ENCODE data around the gene TRIM33. TPM values are rescaled to one million over a fixed set of nuclear protein-coding genes. Genes with fewer than 3 reads are reported as not detected.

The TRIM33 gene
- total RNA-seq, 1 experiment from 2014 or later: 41.2 TPM

DNA sequence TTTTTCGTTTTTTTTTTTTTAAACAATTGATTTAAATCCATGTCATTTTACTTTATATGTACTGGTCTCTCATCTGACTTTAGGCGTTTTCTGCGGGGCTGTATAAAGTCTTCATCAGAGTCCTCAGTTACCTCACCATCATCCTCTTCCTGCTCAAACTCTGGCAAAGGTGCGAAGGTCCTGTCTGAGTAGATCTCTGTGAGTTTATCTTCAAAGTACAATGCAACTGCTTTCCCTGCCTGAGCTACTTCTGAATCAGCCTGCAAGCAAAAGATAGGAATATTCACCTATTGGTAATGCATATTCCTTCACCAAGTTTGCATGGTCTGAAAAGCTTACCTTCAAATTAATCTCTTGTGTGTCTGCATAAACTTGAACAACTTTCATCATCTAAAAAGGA, 113.4 kb downstream of the TRIM33 start:
- intact Hi-C loops (cut with micrococcal nuclease): no loop called here
- CTCF ChIA-PET: interaction anchor here (0.6 to 1.2 kb wide), 2 partner anchors 17 to 50 kb away, joined by 3 to 4 read pairs; no protein-coding TSS in a partner anchor
- no peak for TF ChIP-seq ELF1 (IDR thresholded peaks at IDR 0.05; ENCODE audit: borderline replicate concordance, low read depth)
- no peak for TF ChIP-seq SP1 (IDR thresholded peaks at IDR 0.05; ENCODE audit: low read depth)
- no peak for TF ChIP-seq ATF3 (IDR thresholded peaks at IDR 0.05)
- TF ChIP-seq EZH2phosphoT487 (IDR thresholded peaks at IDR 0.05; ENCODE audit: borderline replicate concordance): no peak
- TF ChIP-seq YY1 (IDR thresholded peaks at IDR 0.05; ENCODE audit: extremely low read depth, insufficient replicate concordance, low read depth, low read length): no peak
- TF ChIP-seq, protein P1, sequence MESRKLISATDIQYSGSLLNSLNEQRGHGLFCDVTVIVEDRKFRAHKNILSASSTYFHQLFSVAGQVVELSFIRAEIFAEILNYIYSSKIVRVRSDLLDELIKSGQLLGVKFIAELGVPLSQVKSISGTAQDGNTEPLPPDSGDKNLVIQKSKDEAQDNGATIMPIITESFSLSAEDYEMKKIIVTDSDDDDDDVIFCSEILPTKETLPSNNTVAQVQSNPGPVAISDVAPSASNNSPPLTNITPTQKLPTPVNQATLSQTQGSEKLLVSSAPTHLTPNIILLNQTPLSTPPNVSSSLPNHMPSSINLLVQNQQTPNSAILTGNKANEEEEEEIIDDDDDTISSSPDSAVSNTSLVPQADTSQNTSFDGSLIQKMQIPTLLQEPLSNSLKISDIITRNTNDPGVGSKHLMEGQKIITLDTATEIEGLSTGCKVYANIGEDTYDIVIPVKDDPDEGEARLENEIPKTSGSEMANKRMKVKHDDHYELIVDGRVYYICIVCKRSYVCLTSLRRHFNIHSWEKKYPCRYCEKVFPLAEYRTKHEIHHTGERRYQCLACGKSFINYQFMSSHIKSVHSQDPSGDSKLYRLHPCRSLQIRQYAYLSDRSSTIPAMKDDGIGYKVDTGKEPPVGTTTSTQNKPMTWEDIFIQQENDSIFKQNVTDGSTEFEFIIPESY (IDR thresholded peaks at IDR 0.05; ENCODE audit: extremely low read depth, insufficient replicate concordance, low read length): no peak
- no peak for TF ChIP-seq POLR2A (IDR thresholded peaks at IDR 0.05; ENCODE audit: borderline replicate concordance, extremely low read depth, insufficient read depth, insufficient read length)
- TF ChIP-seq POLR2AphosphoS5 (IDR thresholded peaks at IDR 0.05; ENCODE audit: low read depth, low read length): no peak
- no peak for TF ChIP-seq SRF (IDR thresholded peaks at IDR 0.05; ENCODE audit: low read depth)
- no peak for TF ChIP-seq TCF7L2 (IDR thresholded peaks at IDR 0.05; ENCODE audit: borderline replicate concordance, extremely low read depth, insufficient read depth, insufficient read length)
- TF ChIP-seq, protein P2, sequence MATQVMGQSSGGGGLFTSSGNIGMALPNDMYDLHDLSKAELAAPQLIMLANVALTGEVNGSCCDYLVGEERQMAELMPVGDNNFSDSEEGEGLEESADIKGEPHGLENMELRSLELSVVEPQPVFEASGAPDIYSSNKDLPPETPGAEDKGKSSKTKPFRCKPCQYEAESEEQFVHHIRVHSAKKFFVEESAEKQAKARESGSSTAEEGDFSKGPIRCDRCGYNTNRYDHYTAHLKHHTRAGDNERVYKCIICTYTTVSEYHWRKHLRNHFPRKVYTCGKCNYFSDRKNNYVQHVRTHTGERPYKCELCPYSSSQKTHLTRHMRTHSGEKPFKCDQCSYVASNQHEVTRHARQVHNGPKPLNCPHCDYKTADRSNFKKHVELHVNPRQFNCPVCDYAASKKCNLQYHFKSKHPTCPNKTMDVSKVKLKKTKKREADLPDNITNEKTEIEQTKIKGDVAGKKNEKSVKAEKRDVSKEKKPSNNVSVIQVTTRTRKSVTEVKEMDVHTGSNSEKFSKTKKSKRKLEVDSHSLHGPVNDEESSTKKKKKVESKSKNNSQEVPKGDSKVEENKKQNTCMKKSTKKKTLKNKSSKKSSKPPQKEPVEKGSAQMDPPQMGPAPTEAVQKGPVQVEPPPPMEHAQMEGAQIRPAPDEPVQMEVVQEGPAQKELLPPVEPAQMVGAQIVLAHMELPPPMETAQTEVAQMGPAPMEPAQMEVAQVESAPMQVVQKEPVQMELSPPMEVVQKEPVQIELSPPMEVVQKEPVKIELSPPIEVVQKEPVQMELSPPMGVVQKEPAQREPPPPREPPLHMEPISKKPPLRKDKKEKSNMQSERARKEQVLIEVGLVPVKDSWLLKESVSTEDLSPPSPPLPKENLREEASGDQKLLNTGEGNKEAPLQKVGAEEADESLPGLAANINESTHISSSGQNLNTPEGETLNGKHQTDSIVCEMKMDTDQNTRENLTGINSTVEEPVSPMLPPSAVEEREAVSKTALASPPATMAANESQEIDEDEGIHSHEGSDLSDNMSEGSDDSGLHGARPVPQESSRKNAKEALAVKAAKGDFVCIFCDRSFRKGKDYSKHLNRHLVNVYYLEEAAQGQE (IDR thresholded peaks at IDR 0.05; ENCODE audit: low read depth): no peak

More for the DNA sequence above, 113.4 kb downstream of the TRIM33 start:
- peaks cover 11 to 24% of the 10 kb centered on the region in 2 experiments; a peak in 3 of 4 replicates for H3K36me3 ChIP-seq (ENCODE audit: control insufficient read depth in 1 of 2, insufficient read depth in 2 of 2, low read length in 2 of 2)
- no peaks in the 10 kb centered on the region for H3K9me3 ChIP-seq (ENCODE audit: control insufficient read depth in 1 of 2, insufficient read depth in 1 of 2, low read depth in 1 of 2, low read length in 2 of 2)
- H3K27me3 ChIP-seq (ENCODE audit: insufficient read depth, low read length): no peaks in the 10 kb centered on the region
- H3K4me2 ChIP-seq (ENCODE audit: low read length): no peak overlapping the region
- no peak for ATAC-seq
- ChIA-PET RAD21 (ENCODE audit: low non-redundant PET in 1 of 2, low total read pairs in 2 of 2, uncharacterized antibody in 2 of 2, unreplicated experiment in 2 of 2) (no interaction called here), POLR2A (no interaction called here)
- H3K27ac ChIP-seq (ENCODE audit: low read depth, low read length): no peak overlapping the region
- H3K79me2 ChIP-seq (ENCODE audit: insufficient read depth, low read length): no peaks in the 10 kb centered on the region
- no peaks in the 10 kb centered on the region for H3K4me1 ChIP-seq (ENCODE audit: control insufficient read depth in 1 of 2, insufficient read depth in 2 of 2, low read length in 2 of 2)
- H3K9me2 ChIP-seq (ENCODE audit: insufficient read depth): no peaks in the 10 kb centered on the region
- no TSS peak for BruUV-seq (replicated peaks)
- H4K20me1 ChIP-seq (ENCODE audit: insufficient read depth): no peaks in the 10 kb centered on the region
- H3K9ac ChIP-seq (ENCODE audit: low read length): no peak overlapping the region
- no peak overlapping the region for H2AFZ ChIP-seq (ENCODE audit: low read depth, low read length, poor library complexity, severe bottlenecking)
- H3K4me3 ChIP-seq (replicated peaks in 1 of 2; ENCODE audit: low read depth in 1 of 2, low read length in 2 of 2): no peak overlapping the region
- no peak for DNase-seq (ENCODE audit: low read depth, low spot score)
